ENCODE measurements around the gene PPM1F.

Gene PPM1F

DNA sequence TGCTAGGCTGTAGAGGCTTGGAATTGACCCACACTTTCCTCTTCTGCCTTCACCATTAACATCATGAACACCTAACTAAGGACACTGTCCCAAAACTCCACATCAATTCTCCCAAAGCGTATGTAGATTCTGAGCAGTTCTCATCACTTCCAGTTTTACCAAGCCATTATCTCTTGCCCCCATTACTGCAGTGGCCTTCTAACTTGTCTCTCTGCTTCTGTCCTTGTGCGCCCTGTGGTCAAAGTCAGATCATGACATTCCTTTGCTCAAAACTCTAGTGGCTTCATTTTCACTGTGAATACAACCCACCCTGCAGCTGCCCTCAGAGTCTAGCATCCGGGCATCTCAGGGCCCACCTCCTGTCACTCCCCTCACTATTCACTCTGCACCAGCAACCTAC, 43.0 kb upstream of the PPM1F start:
- Histone ChIP-seq H3K4me1 (ENCODE audit: insufficient read depth, poor library complexity, severe bottlenecking) (no peaks in the 10 kb centered on the region), H3K27me3 (ENCODE audit: insufficient read depth, poor library complexity, severe bottlenecking) (no peaks in the 10 kb centered on the region), H3K4me3 (ENCODE audit: severe bottlenecking) (no peak overlapping the region), H3K27ac (ENCODE audit: poor library complexity, severe bottlenecking) (no peak overlapping the region), H3K9me3 (ENCODE audit: severe bottlenecking) (peaks cover under 1% of the 10 kb centered on the region), H3K36me3 (ENCODE audit: low read depth) (no peaks in the 10 kb centered on the region)
- ATAC-seq (ENCODE audit: low read depth) (no peak), DNase-seq (ENCODE audit: low spot score) (no peak)
- TF ChIP-seq, protein P1, sequence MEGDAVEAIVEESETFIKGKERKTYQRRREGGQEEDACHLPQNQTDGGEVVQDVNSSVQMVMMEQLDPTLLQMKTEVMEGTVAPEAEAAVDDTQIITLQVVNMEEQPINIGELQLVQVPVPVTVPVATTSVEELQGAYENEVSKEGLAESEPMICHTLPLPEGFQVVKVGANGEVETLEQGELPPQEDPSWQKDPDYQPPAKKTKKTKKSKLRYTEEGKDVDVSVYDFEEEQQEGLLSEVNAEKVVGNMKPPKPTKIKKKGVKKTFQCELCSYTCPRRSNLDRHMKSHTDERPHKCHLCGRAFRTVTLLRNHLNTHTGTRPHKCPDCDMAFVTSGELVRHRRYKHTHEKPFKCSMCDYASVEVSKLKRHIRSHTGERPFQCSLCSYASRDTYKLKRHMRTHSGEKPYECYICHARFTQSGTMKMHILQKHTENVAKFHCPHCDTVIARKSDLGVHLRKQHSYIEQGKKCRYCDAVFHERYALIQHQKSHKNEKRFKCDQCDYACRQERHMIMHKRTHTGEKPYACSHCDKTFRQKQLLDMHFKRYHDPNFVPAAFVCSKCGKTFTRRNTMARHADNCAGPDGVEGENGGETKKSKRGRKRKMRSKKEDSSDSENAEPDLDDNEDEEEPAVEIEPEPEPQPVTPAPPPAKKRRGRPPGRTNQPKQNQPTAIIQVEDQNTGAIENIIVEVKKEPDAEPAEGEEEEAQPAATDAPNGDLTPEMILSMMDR (IDR thresholded peaks at IDR 0.05; ENCODE audit: poor library complexity, severe bottlenecking), result no peak

- Histone ChIP-seq H3K9me3 (ENCODE audit: severe bottlenecking) (peaks cover 3% of the 10 kb centered on the region), H3K4me1 (ENCODE audit: insufficient read depth, poor library complexity, severe bottlenecking) (no peaks in the 10 kb centered on the region), H3K27ac (ENCODE audit: poor library complexity, severe bottlenecking) (no peak overlapping the region), H3K4me3 (ENCODE audit: severe bottlenecking) (no peak overlapping the region), H3K27me3 (ENCODE audit: insufficient read depth, poor library complexity, severe bottlenecking) (no peaks in the 10 kb centered on the region), H3K36me3 (ENCODE audit: low read depth) (no peaks in the 10 kb centered on the region)
- DNase-seq (ENCODE audit: low spot score), result no peak
- TF ChIP-seq, protein P1 (IDR thresholded peaks at IDR 0.05; ENCODE audit: poor library complexity, severe bottlenecking), result no peak
- ATAC-seq (ENCODE audit: low read depth), result no peak
These were observed 42.3 kb upstream of the PPM1F start for GRCh38 chr22:21994881-21995444.

GRCh38 chr22:21992593-21993237, 40.1 kb upstream of the PPM1F start:
- Histone ChIP-seq H3K27me3 (ENCODE audit: insufficient read depth, poor library complexity, severe bottlenecking) (no peaks in the 10 kb centered on the region), H3K27ac (ENCODE audit: poor library complexity, severe bottlenecking) (no peak overlapping the region), H3K9me3 (ENCODE audit: severe bottlenecking) (peaks cover 3% of the 10 kb centered on the region), H3K4me1 (ENCODE audit: insufficient read depth, poor library complexity, severe bottlenecking) (no peaks in the 10 kb centered on the region), H3K4me3 (ENCODE audit: severe bottlenecking) (no peak overlapping the region), H3K36me3 (ENCODE audit: low read depth) (no peaks in the 10 kb centered on the region)
- TF ChIP-seq, protein P1 (IDR thresholded peaks at IDR 0.05; ENCODE audit: poor library complexity, severe bottlenecking), result no peak
- DNase-seq (ENCODE audit: low spot score), result no peak
- no peak for ATAC-seq (ENCODE audit: low read depth)

- no peaks in the 10 kb centered on the region for H3K27me3 ChIP-seq (ENCODE audit: insufficient read depth, poor library complexity, severe bottlenecking)
These were observed 39.1 kb upstream of the PPM1F start for GRCh38 chr22:21991774-21992173.

GRCh38 chr22:21991304-21991596, 38.6 kb upstream of the PPM1F start:
- Histone ChIP-seq H3K4me1 (ENCODE audit: insufficient read depth, poor library complexity, severe bottlenecking) (no peaks in the 10 kb centered on the region), H3K4me3 (ENCODE audit: severe bottlenecking) (no peak overlapping the region), H3K9me3 (ENCODE audit: severe bottlenecking) (peaks cover 3% of the 10 kb centered on the region), H3K27me3 (ENCODE audit: insufficient read depth, poor library complexity, severe bottlenecking) (no peaks in the 10 kb centered on the region), H3K36me3 (ENCODE audit: low read depth) (no peaks in the 10 kb centered on the region), H3K27ac (ENCODE audit: poor library complexity, severe bottlenecking) (no peak overlapping the region)
- ATAC-seq (ENCODE audit: low read depth) (no peak), DNase-seq (ENCODE audit: low spot score) (no peak)
- TF ChIP-seq, protein P1 (IDR thresholded peaks at IDR 0.05; ENCODE audit: poor library complexity, severe bottlenecking), result no peak

More at GRCh38 chr22:21991774-21992173, 39.1 kb upstream of the PPM1F start:
- Histone ChIP-seq H3K4me1 (ENCODE audit: insufficient read depth, poor library complexity, severe bottlenecking) (no peaks in the 10 kb centered on the region), H3K9me3 (ENCODE audit: severe bottlenecking) (peaks cover 3% of the 10 kb centered on the region), H3K4me3 (ENCODE audit: severe bottlenecking) (no peak overlapping the region), H3K27ac (ENCODE audit: poor library complexity, severe bottlenecking) (no peak overlapping the region), H3K36me3 (ENCODE audit: low read depth) (no peaks in the 10 kb centered on the region)
- ATAC-seq (ENCODE audit: low read depth) (no peak), DNase-seq (ENCODE audit: low spot score) (no peak)
- TF ChIP-seq, protein P1 (IDR thresholded peaks at IDR 0.05; ENCODE audit: poor library complexity, severe bottlenecking), result no peak
